Mesendoderm (in vitro differentiated cells): ENCODE data around the gene TRMT44.

Experiments
- small RNA-seq: library from polyadenylated mRNA; stranded (forward); fragments of <200 nt; extraction: miRNeasy Mini kit (QIAGEN cat#:217004); gene quantifications from one replicate; pipeline ENCODE3, GENCODE V24; 2013; ENCODE audit not compliant: insufficient read depth

The TRMT44 gene

Small RNA genes within 50 kb of the gene (small RNA-seq; reads per million reads assigned to genes)
- gene RNA5SP152 = 1.6 reads per million
